ENCODE results near the gene CLPTM1L. TPM values are rescaled to one million over a fixed set of nuclear protein-coding genes. Genes with fewer than 3 reads are reported as not detected.
"Not testable (repeated sequence)": the region's sequence is repeated elsewhere in the genome, so short reads cannot be mapped to it uniquely, and the experiment has no call there.

The CLPTM1L gene
- total and polyA plus RNA-seq, 8 donors = 60.8 to 202 (median 117) TPM

- WGBS, 5 donors = 74 to 78% (median 75%) methylated on average over 23 of the region's 23 CpGs
- H3K36me3 ChIP-seq = no peaks in the 10 kb centered on the region
- peaks cover 0 to 50% (median 0%) of the 10 kb centered on the region in 3 donors for H3K27me3 ChIP-seq
- H3K4me3 ChIP-seq = no peak overlapping the region
- H3K27ac ChIP-seq = no peak overlapping the region
- DNase-seq = no peak
- no peaks in the 10 kb centered on the region for H3K9me3 ChIP-seq
- intact Hi-C loops (cut with DNase I; ENCODE audit: low total_unique reads) = no loop called here
- peaks cover 0 to 11% (median 9%) of the 10 kb centered on the region in 4 donors for H3K4me1 ChIP-seq
- TF ChIP-seq POLR2AphosphoS5 (IDR thresholded peaks at IDR 0.05) = no peak
- TF ChIP-seq POLR2A (IDR thresholded peaks at IDR 0.05) = no peak
- no peak for TF ChIP-seq EP300 (IDR thresholded peaks at IDR 0.05)
- TF ChIP-seq CTCF (IDR thresholded peaks at IDR 0.05) = no peak
These were observed 31.2 kb upstream of the CLPTM1L start for GRCh38 chr5:1375871-1376810.

GRCh38 chr5:1374679-1375055 lies 29.8 kb upstream of the CLPTM1L start:
- intact Hi-C loops (cut with DNase I; ENCODE audit: low total_unique reads) = no loop called here
- H3K27me3 ChIP-seq = peaks cover 0 to 36% (median 0%) of the 10 kb centered on the region in 3 donors
- DNase-seq = no peak
- H3K36me3 ChIP-seq = no peaks in the 10 kb centered on the region
- 37 to 54% (median 48%) methylated on average over 6 of the region's 6 CpGs for WGBS, 5 donors
- TF ChIP-seq POLR2A (IDR thresholded peaks at IDR 0.05) = no peak
- TF ChIP-seq POLR2AphosphoS5 (IDR thresholded peaks at IDR 0.05) = no peak
- no peak for TF ChIP-seq CTCF (IDR thresholded peaks at IDR 0.05)
- no peak for TF ChIP-seq EP300 (IDR thresholded peaks at IDR 0.05)
- no peak overlapping the region for H3K27ac ChIP-seq
- no peaks in the 10 kb centered on the region for H3K4me1 ChIP-seq
- H3K4me3 ChIP-seq = no peak overlapping the region
- H3K9me3 ChIP-seq = no peaks in the 10 kb centered on the region

GRCh38 chr5:1374030-1374678 lies 29.3 kb upstream of the CLPTM1L start:
- Histone ChIP-seq H3K9me3 (no peaks in the 10 kb centered on the region), H3K27ac (no peak overlapping the region), H3K4me1 (no peaks in the 10 kb centered on the region), H3K27me3 (peaks cover 0 to 30% (median 0%) of the 10 kb centered on the region in 3 donors), H3K4me3 (no peak overlapping the region), H3K36me3 (no peaks in the 10 kb centered on the region)
- 60 to 70% (median 66%) methylated on average over 9 of the region's 9 CpGs for WGBS, 5 donors
- DNase-seq = no peak
- no peak for TF ChIP-seq EP300 (IDR thresholded peaks at IDR 0.05)
- no peak for TF ChIP-seq POLR2A (IDR thresholded peaks at IDR 0.05)
- no peak for TF ChIP-seq POLR2AphosphoS5 (IDR thresholded peaks at IDR 0.05)
- TF ChIP-seq CTCF (IDR thresholded peaks at IDR 0.05) = no peak
- intact Hi-C loops (cut with DNase I; ENCODE audit: low total_unique reads) = no loop called here

- 89 to 91% (median 90%) methylated on average over 4 of the region's 4 CpGs for WGBS, 5 donors
- H3K4me3 ChIP-seq; H3K27ac ChIP-seq; intact Hi-C loops (cut with DNase I; ENCODE audit: low total_unique reads); H3K36me3 ChIP-seq; DNase-seq; H3K4me1 ChIP-seq; H3K9me3 ChIP-seq: not testable (repeated sequence)
- H3K27me3 ChIP-seq = peaks cover 0 to 20% (median 0%) of the 10 kb centered on the region in 3 donors
These were observed 27.1 kb upstream of the CLPTM1L start for GRCh38 chr5:1371972-1372342.

Data from stomach (tissue), 9 donors.